ENCODE measurements around the gene JAZF1. TPM values are rescaled to one million over a fixed set of nuclear protein-coding genes. Genes with fewer than 3 reads are reported as not detected.

JAZF1 gene
- total and polyA plus RNA-seq, 12 donors: 6.9 to 42.3 (median 30.0) TPM

- intact Hi-C loops (cut with DNase I): no loop called here
- Histone ChIP-seq H3K27me3 (no peaks in the 10 kb centered on the region), H3K36me3 (peaks cover 0 to 15% (median 0%) of the 10 kb centered on the region in 9 donors), H3K9me3 (no peaks in the 10 kb centered on the region), H3K4me1 (peaks cover 0 to 4% (median under 1%) of the 10 kb centered on the region in 9 donors), H3K27ac (no peak overlapping the region), H3K4me3 (no peak overlapping the region)
- 88 to 91% methylated on average over 17 of the region's 17 CpGs for WGBS, 2 donors
- DNase-seq (no peak), ATAC-seq (no peak)
- TF ChIP-seq, protein P1, sequence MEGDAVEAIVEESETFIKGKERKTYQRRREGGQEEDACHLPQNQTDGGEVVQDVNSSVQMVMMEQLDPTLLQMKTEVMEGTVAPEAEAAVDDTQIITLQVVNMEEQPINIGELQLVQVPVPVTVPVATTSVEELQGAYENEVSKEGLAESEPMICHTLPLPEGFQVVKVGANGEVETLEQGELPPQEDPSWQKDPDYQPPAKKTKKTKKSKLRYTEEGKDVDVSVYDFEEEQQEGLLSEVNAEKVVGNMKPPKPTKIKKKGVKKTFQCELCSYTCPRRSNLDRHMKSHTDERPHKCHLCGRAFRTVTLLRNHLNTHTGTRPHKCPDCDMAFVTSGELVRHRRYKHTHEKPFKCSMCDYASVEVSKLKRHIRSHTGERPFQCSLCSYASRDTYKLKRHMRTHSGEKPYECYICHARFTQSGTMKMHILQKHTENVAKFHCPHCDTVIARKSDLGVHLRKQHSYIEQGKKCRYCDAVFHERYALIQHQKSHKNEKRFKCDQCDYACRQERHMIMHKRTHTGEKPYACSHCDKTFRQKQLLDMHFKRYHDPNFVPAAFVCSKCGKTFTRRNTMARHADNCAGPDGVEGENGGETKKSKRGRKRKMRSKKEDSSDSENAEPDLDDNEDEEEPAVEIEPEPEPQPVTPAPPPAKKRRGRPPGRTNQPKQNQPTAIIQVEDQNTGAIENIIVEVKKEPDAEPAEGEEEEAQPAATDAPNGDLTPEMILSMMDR (IDR thresholded peaks at IDR 0.05): no peak
Measured at GRCh38 chr7:27866828-27867672, 313.5 kb downstream of the JAZF1 start.

DNA sequence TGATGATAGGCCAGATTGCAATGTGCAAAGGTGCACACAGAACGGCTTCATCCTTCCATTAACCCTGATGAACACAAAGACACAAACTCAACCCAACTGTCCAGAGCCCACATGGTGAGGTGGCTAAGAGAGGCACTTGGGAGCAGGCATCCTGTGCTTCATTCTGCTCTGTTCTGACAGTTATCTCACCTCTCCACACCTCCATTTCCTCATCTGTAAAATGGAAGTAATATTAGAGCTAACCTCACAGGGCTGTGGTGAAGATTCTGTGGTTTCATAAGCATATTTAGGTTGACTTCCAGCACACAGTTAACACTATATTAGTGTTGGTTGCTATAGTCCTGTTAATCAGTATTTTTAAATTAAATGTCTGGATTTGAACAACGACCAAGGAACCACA, 314.3 kb downstream of the JAZF1 start:
- no peaks in the 10 kb centered on the region for H3K27me3 ChIP-seq
- no peaks in the 10 kb centered on the region for H3K9me3 ChIP-seq
- DNase-seq (no peak), ATAC-seq (no peak)
- WGBS, 2 donors: 47 to 68% methylated on average over 2 of the region's 2 CpGs
- H3K36me3 ChIP-seq: peaks cover 0 to 15% (median 0%) of the 10 kb centered on the region in 9 donors
- H3K4me1 ChIP-seq: no peaks in the 10 kb centered on the region
- intact Hi-C loops (cut with DNase I): no loop called here
- no peak overlapping the region for H3K27ac ChIP-seq
- no peak overlapping the region for H3K4me3 ChIP-seq
- TF ChIP-seq, protein P1 (IDR thresholded peaks at IDR 0.05): no peak

DNA sequence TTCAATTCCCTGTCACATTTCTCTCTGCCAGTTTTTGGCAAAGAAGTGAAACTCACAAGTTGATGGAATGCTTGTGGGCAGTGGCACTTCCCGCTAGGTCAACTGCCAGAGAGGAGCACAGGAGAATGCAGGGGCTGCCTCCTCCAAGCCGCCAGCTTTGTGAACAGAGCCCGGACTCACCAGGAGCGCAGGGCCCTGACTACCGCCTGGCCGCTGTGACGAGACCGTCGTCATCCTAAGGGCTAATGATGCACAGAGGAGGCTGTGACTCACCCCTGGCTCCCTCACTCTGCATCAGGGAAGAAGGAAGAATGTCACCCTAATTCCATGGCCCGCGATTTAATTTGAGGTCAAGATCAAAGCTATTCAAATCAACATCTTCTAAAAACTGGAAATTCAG, 316.7 kb downstream of the JAZF1 start:
- intact Hi-C loops (cut with DNase I): no loop called here
- Histone ChIP-seq H3K9me3 (peaks cover 0 to 8% (median 0%) of the 10 kb centered on the region in 11 donors), H3K27me3 (no peaks in the 10 kb centered on the region), H3K4me3 (no peak overlapping the region), H3K27ac (no peak overlapping the region), H3K36me3 (peaks cover 0 to 15% (median 0%) of the 10 kb centered on the region in 9 donors), H3K4me1 (no peaks in the 10 kb centered on the region)
- TF ChIP-seq, protein P1 (IDR thresholded peaks at IDR 0.05): no peak
- WGBS, 2 donors: 93 to 94% methylated on average over 11 of the region's 11 CpGs
- ATAC-seq (no peak), DNase-seq (no peak)

GRCh38 chr7:27861747-27862146, 318.8 kb downstream of the JAZF1 start:
- intact Hi-C loops (cut with DNase I): no loop called here

More at GRCh38 chr7:27861747-27862146, 318.8 kb downstream of the JAZF1 start:
- no peaks in the 10 kb centered on the region for H3K4me1 ChIP-seq
- H3K27ac ChIP-seq: no peak overlapping the region
- H3K9me3 ChIP-seq: peaks cover 0 to 17% (median 0%) of the 10 kb centered on the region in 11 donors
- no peaks in the 10 kb centered on the region for H3K27me3 ChIP-seq
- DNase-seq (no peak), ATAC-seq (peak in 1 of 8 donors; percentile 21)
- TF ChIP-seq, protein P1 (IDR thresholded peaks at IDR 0.05): no peak
- H3K4me3 ChIP-seq: no peak overlapping the region
- H3K36me3 ChIP-seq: peaks cover 0 to 11% (median 0%) of the 10 kb centered on the region in 9 donors
- WGBS, 2 donors: 66 to 72% methylated on average over 3 of the region's 3 CpGs
